ENCODE data around the gene CFAP61. TPM values are rescaled to one million over a fixed set of nuclear protein-coding genes. Genes with fewer than 3 reads are reported as not detected.
"Not testable (repeated sequence)": the region's sequence is repeated elsewhere in the genome, so short reads cannot be mapped to it uniquely, and the experiment has no call there.

CFAP61 gene
- total RNA-seq, 1 donor from 2014 or later, result 2.6 TPM

- H3K4me1 Mint-ChIP-seq (ENCODE audit: low read depth), result no peaks in the 10 kb centered on the region
- H3K27me3 Mint-ChIP-seq, result peaks cover 5% of the 10 kb centered on the region
- DNase-seq (ENCODE audit: low spot score, unreplicated experiment), result no peak
- no peak overlapping the region for H3K27ac Mint-ChIP-seq
- H3K4me3 Mint-ChIP-seq (ENCODE audit: low read depth), result no peak overlapping the region
- H3K9me3 Mint-ChIP-seq (ENCODE audit: low read depth), result peaks cover 21% of the 10 kb centered on the region
- peaks cover 2% of the 10 kb centered on the region for H3K36me3 Mint-ChIP-seq (ENCODE audit: insufficient read depth)
- TF ChIP-seq CTCF (IDR thresholded peaks at IDR 0.05; ENCODE audit: unreplicated experiment), result no peak
Measured at GRCh38 chr20:20353576-20353975, 301.2 kb downstream of the CFAP61 start.

DNA sequence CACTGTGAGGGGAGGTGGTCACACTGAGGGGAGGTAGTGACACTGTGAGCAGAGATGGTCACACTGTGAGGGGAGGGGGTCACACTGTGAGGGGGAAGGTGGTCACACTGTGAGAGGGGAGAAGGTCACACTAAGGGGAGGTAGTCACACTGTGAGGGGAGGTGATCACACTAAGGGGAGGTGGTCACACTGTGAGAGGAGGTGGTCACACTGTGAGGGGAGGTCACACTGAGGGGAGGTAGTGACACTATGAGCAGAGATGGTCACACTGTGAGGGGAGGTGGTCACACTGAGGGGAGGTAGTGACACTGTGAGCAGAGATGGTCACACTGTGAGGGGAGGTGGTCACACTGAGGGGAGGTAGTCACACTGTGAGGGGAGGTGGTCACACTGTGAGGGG, 303.2 kb downstream of the CFAP61 start:
- H3K36me3 Mint-ChIP-seq (ENCODE audit: insufficient read depth); H3K4me1 Mint-ChIP-seq (ENCODE audit: low read depth); DNase-seq (ENCODE audit: low spot score, unreplicated experiment); H3K27ac Mint-ChIP-seq; H3K4me3 Mint-ChIP-seq (ENCODE audit: low read depth): not testable (repeated sequence)
- Mint-ChIP-seq H3K9me3 (ENCODE audit: low read depth) (peaks cover 13% of the 10 kb centered on the region), H3K27me3 (peaks cover 17% of the 10 kb centered on the region)

DNA sequence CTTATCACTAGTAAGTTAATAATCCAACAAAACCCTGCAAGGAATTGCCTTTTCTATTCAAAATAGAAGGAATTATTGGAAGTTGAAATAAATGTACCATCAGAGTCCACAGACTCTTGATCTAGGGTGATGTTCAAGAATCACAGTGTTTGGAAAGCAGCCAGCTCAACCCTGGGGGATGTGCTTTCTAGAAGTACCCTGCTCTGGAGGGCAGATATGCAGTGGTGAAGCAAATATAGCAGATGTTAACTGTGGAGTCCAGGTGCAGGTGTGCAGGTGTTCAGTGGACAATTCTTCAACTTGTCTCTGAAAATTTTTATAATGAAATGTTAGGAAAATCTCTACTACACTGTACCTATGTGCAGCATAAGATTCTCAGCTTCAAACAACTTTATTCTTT, 306.5 kb downstream of the CFAP61 start:
- Mint-ChIP-seq H3K27me3 (peaks cover 50% of the 10 kb centered on the region), H3K36me3 (ENCODE audit: insufficient read depth) (peaks cover 2% of the 10 kb centered on the region), H3K9me3 (ENCODE audit: low read depth) (peaks cover 6% of the 10 kb centered on the region), H3K4me3 (ENCODE audit: low read depth) (no peak overlapping the region), H3K4me1 (ENCODE audit: low read depth) (peaks cover 13% of the 10 kb centered on the region), H3K27ac (no peak overlapping the region)
- no peak for TF ChIP-seq CTCF (IDR thresholded peaks at IDR 0.05; ENCODE audit: unreplicated experiment)
- DNase-seq (ENCODE audit: low spot score, unreplicated experiment), result no peak

- peaks cover 56% of the 10 kb centered on the region for H3K27me3 Mint-ChIP-seq
- H3K36me3 Mint-ChIP-seq (ENCODE audit: insufficient read depth), result no peaks in the 10 kb centered on the region
- H3K27ac Mint-ChIP-seq, result no peak overlapping the region
- peaks cover 2% of the 10 kb centered on the region for H3K9me3 Mint-ChIP-seq (ENCODE audit: low read depth)
- peaks cover 13% of the 10 kb centered on the region for H3K4me1 Mint-ChIP-seq (ENCODE audit: low read depth)
- no peak for DNase-seq (ENCODE audit: low spot score, unreplicated experiment)
- no peak for TF ChIP-seq CTCF (IDR thresholded peaks at IDR 0.05; ENCODE audit: unreplicated experiment)
- H3K4me3 Mint-ChIP-seq (ENCODE audit: low read depth), result no peak overlapping the region
Measured at GRCh38 chr20:20359628-20360027, 307.3 kb downstream of the CFAP61 start.

DNA sequence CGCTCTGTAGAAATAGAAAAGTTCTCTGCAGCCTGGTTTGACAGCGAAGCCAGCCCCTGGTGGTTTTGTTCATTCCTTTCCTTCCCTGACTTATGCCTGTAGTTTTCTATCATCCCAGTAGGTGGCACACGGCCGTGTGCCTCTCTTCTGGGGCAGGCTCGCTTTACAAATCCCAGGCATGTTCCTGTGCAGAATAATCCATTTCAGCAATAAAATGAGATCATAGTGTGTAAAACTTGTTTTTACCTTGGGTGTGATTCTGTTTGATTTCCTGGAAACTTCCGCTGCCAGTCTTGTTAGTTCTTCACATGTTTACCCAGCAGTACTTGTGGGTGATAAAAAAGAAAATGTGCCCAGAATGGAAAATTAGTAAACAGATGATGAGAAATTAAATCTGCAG, 308.1 kb downstream of the CFAP61 start:
- Mint-ChIP-seq H3K9me3 (ENCODE audit: low read depth) (no peaks in the 10 kb centered on the region), H3K36me3 (ENCODE audit: insufficient read depth) (no peaks in the 10 kb centered on the region), H3K4me1 (ENCODE audit: low read depth) (peaks cover 15% of the 10 kb centered on the region), H3K27me3 (peaks cover 63% of the 10 kb centered on the region), H3K4me3 (ENCODE audit: low read depth) (no peak overlapping the region), H3K27ac (no peak overlapping the region)
- peak; percentile 30 for DNase-seq (ENCODE audit: low spot score, unreplicated experiment)
- peak; percentile 82 for TF ChIP-seq CTCF (IDR thresholded peaks at IDR 0.05; ENCODE audit: unreplicated experiment)

DNA sequence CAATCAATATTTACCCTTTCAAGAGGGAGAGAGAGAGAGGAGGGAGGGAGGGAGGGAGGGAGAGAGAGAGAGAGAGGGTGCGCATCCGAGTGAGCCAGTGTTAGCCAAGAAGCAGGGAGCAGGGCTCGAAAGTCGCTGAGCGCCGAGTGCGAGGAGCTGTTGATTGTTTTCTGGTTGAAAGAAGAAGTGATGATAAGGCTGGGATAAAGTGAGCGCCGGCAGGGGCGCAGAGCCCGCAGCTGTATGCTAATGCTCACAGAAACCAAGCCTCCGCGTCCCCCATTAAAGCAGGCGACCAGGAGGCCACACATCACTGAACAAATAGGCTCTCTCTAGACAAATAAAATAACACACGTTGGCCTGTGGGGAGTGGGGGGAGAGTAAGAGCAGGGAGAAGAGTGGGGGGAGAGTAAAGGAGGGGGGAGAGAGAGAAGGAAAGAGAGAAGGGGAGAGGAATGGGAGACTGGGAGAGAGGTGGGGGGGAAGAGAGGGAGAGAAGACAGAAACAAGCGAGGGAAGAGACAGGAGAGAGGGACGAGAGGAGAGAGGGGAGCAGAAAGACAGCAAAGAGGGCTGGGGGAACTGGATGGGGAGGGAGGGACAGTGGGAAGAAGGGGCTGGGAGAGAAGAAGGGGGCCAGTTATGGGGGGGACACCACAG, 310.6 kb downstream of the CFAP61 start:
- Mint-ChIP-seq H3K4me3 (ENCODE audit: low read depth) (peak overlapping the region; percentile 47), H3K4me1 (ENCODE audit: low read depth) (peaks cover 20% of the 10 kb centered on the region), H3K27me3 (peaks cover 83% of the 10 kb centered on the region), H3K27ac (peak overlapping the region; percentile 12), H3K36me3 (ENCODE audit: insufficient read depth) (no peaks in the 10 kb centered on the region), H3K9me3 (ENCODE audit: low read depth) (no peaks in the 10 kb centered on the region)
- DNase-seq (ENCODE audit: low spot score, unreplicated experiment), result peak; percentile 22
- no peak for TF ChIP-seq CTCF (IDR thresholded peaks at IDR 0.05; ENCODE audit: unreplicated experiment)

All from progenitor cell of endocrine pancreas (in vitro differentiated cells).